Suprapubic skin (tissue), 4 donors: ENCODE data around the gene CHRD.

ENCODE experiments used
- POLR2A ChIP-seq, 2 donors: fragments of 450-650 bp; IDR thresholded peaks; one replicate each; pipeline ENCODE4 v1.6.1; 2017; ENCODE audit warnings: antibody characterized with exemption in 2 of 2, mild to moderate bottlenecking in 2 of 2, moderate library complexity in 2 of 2
- POLR2AphosphoS5 ChIP-seq, 3 donors: sonication (generic); formaldehyde crosslinking; IDR thresholded peaks; one replicate each; pipeline ENCODE4 v1.6.1; 2017; ENCODE audit warnings: antibody characterized with exemption in 3 of 3
- TF ChIP-seq, protein P1 (sequence below), 2 donors: fragments of 200-600 bp in 1 of 2; fragments of 450-650 bp in 1 of 2; sonication (generic) in 1 of 2; IDR thresholded peaks; one replicate each; pipeline ENCODE4 v1.5.1; 2016 to 2019; ENCODE audit warnings: antibody characterized with exemption in 2 of 2, mild to moderate bottlenecking in 1 of 2, moderate library complexity in 1 of 2

DNA sequence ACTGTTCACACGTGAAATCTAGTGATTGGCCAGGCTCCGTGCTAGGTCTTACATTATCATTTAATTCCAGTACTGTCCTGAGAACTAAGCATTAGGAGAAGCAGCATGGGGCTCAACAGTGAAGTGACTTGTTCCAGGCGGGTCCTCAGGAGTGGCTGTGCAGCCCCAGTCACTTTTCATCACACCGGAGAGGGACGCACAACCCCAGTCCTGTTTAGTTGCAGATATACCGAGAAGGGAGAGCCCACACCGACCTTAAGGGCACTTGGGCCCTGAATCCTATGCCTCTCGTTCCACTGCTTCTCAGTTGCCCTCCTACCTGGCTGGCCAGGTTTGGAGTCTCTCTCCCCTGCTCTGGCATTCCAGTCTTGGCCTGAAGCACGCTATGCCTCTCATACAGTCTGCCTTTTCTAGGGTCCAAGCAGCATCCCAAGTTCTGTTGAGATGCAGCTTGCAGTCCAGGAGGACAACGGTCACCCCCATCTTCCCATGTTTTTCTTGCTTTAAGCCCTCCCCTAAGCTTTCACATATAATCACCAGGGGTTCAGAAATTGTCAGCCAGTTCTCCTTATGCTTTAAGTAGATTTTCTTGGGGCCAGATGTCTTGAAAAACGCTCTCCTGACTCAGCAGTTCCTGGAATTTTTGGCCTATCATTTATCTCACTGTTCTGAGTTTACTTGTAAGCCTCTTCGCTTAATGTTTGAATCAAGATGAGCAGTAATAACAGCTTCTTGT lies 32.4 kb upstream of the CHRD start:
- TF ChIP-seq, protein P1, sequence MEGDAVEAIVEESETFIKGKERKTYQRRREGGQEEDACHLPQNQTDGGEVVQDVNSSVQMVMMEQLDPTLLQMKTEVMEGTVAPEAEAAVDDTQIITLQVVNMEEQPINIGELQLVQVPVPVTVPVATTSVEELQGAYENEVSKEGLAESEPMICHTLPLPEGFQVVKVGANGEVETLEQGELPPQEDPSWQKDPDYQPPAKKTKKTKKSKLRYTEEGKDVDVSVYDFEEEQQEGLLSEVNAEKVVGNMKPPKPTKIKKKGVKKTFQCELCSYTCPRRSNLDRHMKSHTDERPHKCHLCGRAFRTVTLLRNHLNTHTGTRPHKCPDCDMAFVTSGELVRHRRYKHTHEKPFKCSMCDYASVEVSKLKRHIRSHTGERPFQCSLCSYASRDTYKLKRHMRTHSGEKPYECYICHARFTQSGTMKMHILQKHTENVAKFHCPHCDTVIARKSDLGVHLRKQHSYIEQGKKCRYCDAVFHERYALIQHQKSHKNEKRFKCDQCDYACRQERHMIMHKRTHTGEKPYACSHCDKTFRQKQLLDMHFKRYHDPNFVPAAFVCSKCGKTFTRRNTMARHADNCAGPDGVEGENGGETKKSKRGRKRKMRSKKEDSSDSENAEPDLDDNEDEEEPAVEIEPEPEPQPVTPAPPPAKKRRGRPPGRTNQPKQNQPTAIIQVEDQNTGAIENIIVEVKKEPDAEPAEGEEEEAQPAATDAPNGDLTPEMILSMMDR (IDR thresholded peaks at IDR 0.05): no peak
- TF ChIP-seq POLR2AphosphoS5 (IDR thresholded peaks at IDR 0.05) (no peak), POLR2A (IDR thresholded peaks at IDR 0.05) (no peak)
